K562 (cell line): Measurements from ENCODE around the gene NODAL. TPM values are rescaled to one million over a fixed set of nuclear protein-coding genes. Genes with fewer than 3 reads are reported as not detected.
A peak's percentile ranks its signal among the peaks of the same experiment; 100 is the strongest.

ENCODE experiments used
- DMBX1 ChIP-seq: fragments of 250-450 bp; sonication (Bioruptor Pico); IDR thresholded peaks from 2 replicates; pipeline ENCODE4 v1.8.0; 2022; ENCODE audit warnings: inconsistent platforms, mild to moderate bottlenecking, moderate library complexity, borderline replicate concordance
- FOXA3 ChIP-seq, 2 experiments: fragments of 450-650 bp in 1 of 2; sonication (generic) in 1 of 2; formaldehyde crosslinking; IDR thresholded peaks in 1 of 2; conservative IDR thresholded peaks in 1 of 2; 2 replicates each; pipeline versions ENCODE4 v1.4.0 to v1.8.0; 2020 to 2022; ENCODE audit warnings: mild to moderate bottlenecking in 2 of 2, missing genetic modification reagents in 1 of 2
- HNRNPLL ChIP-seq: fragments of 200-400 bp; formaldehyde crosslinking; IDR thresholded peaks from 2 replicates; pipeline ENCODE4 v1.6.1; 2017; ENCODE audit warnings: low read length, low read depth, mild to moderate bottlenecking; ENCODE audit not compliant: poor library complexity, severe bottlenecking
- IRF2 ChIP-seq: sonication (generic); formaldehyde crosslinking; IDR thresholded peaks from 2 replicates; pipeline ENCODE4 v1.8.1; 2022; ENCODE audit warnings: mild to moderate bottlenecking, missing genetic modification reagents
- KAT2B ChIP-seq: IDR thresholded peaks from one replicate; pipeline ENCODE4 v1.6.1; 2012; ENCODE audit warnings: low read depth, mild to moderate bottlenecking, control low read depth, inconsistent platforms, low read length, moderate library complexity
- MNT ChIP-seq, 2 experiments: fragments of 450-650 bp; conservative IDR thresholded peaks; 2 replicates each; pipeline ENCODE4 v1.6.1; 2017; ENCODE audit warnings: mild to moderate bottlenecking in 2 of 2, moderate library complexity in 2 of 2
- PCBP1 ChIP-seq: fragments of 200-400 bp; formaldehyde crosslinking; IDR thresholded peaks from 2 replicates; pipeline ENCODE4 v1.6.1; 2018; ENCODE audit warnings: mild to moderate bottlenecking, low read depth, low read length; ENCODE audit not compliant: poor library complexity, severe bottlenecking
- PKNOX1 ChIP-seq: fragments of 450-650 bp; IDR thresholded peaks from 2 replicates; pipeline ENCODE4 v1.6.1; 2016
- RHOXF2B ChIP-seq: fragments of 250-450 bp; sonication (Bioruptor Pico); conservative IDR thresholded peaks from 2 replicates; pipeline ENCODE4 v1.5.1; 2021
- SMAD3 ChIP-seq: fragments of 450-650 bp; formaldehyde crosslinking; conservative IDR thresholded peaks from 2 replicates; pipeline ENCODE4 v1.4.0; 2020; ENCODE audit warnings: mild to moderate bottlenecking
- SOX6 ChIP-seq: fragments of 450-650 bp; IDR thresholded peaks from 2 replicates; pipeline ENCODE4 v1.6.1; 2014; ENCODE audit warnings: mild to moderate bottlenecking
- SPI1 ChIP-seq: IDR thresholded peaks from 2 replicates; pipeline ENCODE4 v1.6.1; 2011; ENCODE audit warnings: low read depth, low read length, control low read depth, borderline replicate concordance
- TSC22D4 ChIP-seq: fragments of 450-650 bp; IDR thresholded peaks from 2 replicates; pipeline ENCODE4 v1.6.1; 2016; ENCODE audit warnings: missing genetic modification characterization, missing biosample characterization, control low read depth
- ZBTB2 ChIP-seq: fragments of 450-650 bp; IDR thresholded peaks from 2 replicates; pipeline ENCODE4 v1.6.1; 2016; ENCODE audit warnings: antibody characterized with exemption
- ZBTB34 ChIP-seq: fragments of 250-450 bp; sonication (Bioruptor Pico); IDR thresholded peaks from 2 replicates; pipeline ENCODE4 v1.8.0; 2021; ENCODE audit warnings: mild to moderate bottlenecking, moderate library complexity
- ZNF12 ChIP-seq: sonication (generic); formaldehyde crosslinking; IDR thresholded peaks from 2 replicates; pipeline ENCODE4 v1.4.0; 2020; ENCODE audit warnings: mild to moderate bottlenecking, missing genetic modification reagents
- ZNF280A ChIP-seq: fragments of 450-650 bp; IDR thresholded peaks from 2 replicates; pipeline ENCODE4 v1.6.1; 2018; ENCODE audit warnings: mild to moderate bottlenecking, low read depth; ENCODE audit not compliant: partially characterized antibody
- ZNF707 ChIP-seq: fragments of 250-450 bp; sonication (Bioruptor Pico); conservative IDR thresholded peaks from 2 replicates; pipeline ENCODE4 v1.8.0; 2022; ENCODE audit warnings: inconsistent platforms, mild to moderate bottlenecking, moderate library complexity
- ZNF766 ChIP-seq: fragments of 200-800 bp; sonication (Bioruptor generic); conservative IDR thresholded peaks from 2 replicates; pipeline ENCODE4 v1.6.1; 2016; ENCODE audit warnings: missing genetic modification characterization, missing compliant biosample characterization
- polyA plus RNA-seq, 8 experiments: library from polyadenylated mRNA; depleted of rRNA in 4 of 8; stranded (reverse) in 5 of 8; unstranded in 3 of 8; fragments of >200 nt; fragmentation: Nextera tagmentation in 2 of 8; fragmentation: Illumina TruSeq in 1 of 8; extraction: Ambion mirVana in 2 of 8; extraction: Trizol in 1 of 8; gene quantifications; 2 replicates each; pipeline versions ENCODE4 v1.2.1 to v1.2.3, GENCODE V29; 2011 to 2014; ENCODE audit warnings: inconsistent platforms in 1 of 8, missing spikeins in 1 of 8
- total RNA-seq, 7 experiments: library from RNA; depleted of rRNA in 6 of 7; stranded (reverse); fragments of >200 nt in 6 of 7; fragmentation: Illumina TruSeq in 2 of 7; extraction: Trizol in 2 of 7; gene quantifications; 2 replicates each; pipeline versions ENCODE4 v1.2.1 to v1.2.3, GENCODE V29; 2011 to 2021; ENCODE audit warnings: low replicate concordance in 1 of 7

The NODAL gene
- total and polyA plus RNA-seq, 9 of the 15 experiments (the other 6 are each of a cell fraction or from before 2014, with no cell fraction given) = not detected

- TF ChIP-seq ZNF280A = no peak
- TF ChIP-seq TSC22D4 (tag) = no peak
- no peak for TF ChIP-seq ZBTB2
- TF ChIP-seq DMBX1 = no peak
- no peak for TF ChIP-seq IRF2 (CRISPR knock-in tag)
- no peak for TF ChIP-seq ZNF12 (CRISPR knock-in tag)
- TF ChIP-seq SPI1 = peak; percentile 78; the same call in 1 of the 2 replicates
- TF ChIP-seq ZNF707 (CRISPR knock-in tag) = no peak
- TF ChIP-seq ZNF766 = no peak
- TF ChIP-seq MNT (conservative IDR thresholded peaks at IDR 0.05) = no peak
- peak; percentile 52 for TF ChIP-seq PKNOX1
- TF ChIP-seq SMAD3 (CRISPR knock-in tag) = no peak
- no peak for TF ChIP-seq ZBTB34 (CRISPR knock-in tag)
- TF ChIP-seq FOXA3 (CRISPR knock-in tag; conservative IDR thresholded peaks at IDR 0.05 in 1 of 2, IDR thresholded peaks at IDR 0.05 in 1 of 2) = no peak
- TF ChIP-seq SOX6 = no peak
- TF ChIP-seq PCBP1 = no peak
- no peak for TF ChIP-seq RHOXF2B
- TF ChIP-seq HNRNPLL = no peak
- no peak for TF ChIP-seq KAT2B
These were observed 37.0 kb upstream of the NODAL start, which contains the start of gene PALD1 (continued) for GRCh38 chr10:70478191-70479164.
